Esophagus muscularis mucosa (tissue), 3 donors: ENCODE results near the gene HRAS.
A peak's percentile ranks its signal among the peaks of the same experiment; 100 is the strongest.

ENCODE experiments used
- POLR2AphosphoS5 ChIP-seq, 2 donors: sonication (generic); formaldehyde crosslinking; IDR thresholded peaks; one replicate each; pipeline ENCODE4 v1.6.1; 2017; ENCODE audit warnings: antibody characterized with exemption in 2 of 2
- TF ChIP-seq, protein P1 (sequence below), 3 experiments: fragments of 200-600 bp in 2 of 3; fragments of 450-650 bp in 1 of 3; sonication (generic) in 2 of 3; IDR thresholded peaks; one replicate each; pipeline ENCODE4 v1.5.1; 2017 to 2019; ENCODE audit warnings: antibody characterized with exemption in 3 of 3, mild to moderate bottlenecking in 2 of 3, moderate library complexity in 1 of 3

DNA sequence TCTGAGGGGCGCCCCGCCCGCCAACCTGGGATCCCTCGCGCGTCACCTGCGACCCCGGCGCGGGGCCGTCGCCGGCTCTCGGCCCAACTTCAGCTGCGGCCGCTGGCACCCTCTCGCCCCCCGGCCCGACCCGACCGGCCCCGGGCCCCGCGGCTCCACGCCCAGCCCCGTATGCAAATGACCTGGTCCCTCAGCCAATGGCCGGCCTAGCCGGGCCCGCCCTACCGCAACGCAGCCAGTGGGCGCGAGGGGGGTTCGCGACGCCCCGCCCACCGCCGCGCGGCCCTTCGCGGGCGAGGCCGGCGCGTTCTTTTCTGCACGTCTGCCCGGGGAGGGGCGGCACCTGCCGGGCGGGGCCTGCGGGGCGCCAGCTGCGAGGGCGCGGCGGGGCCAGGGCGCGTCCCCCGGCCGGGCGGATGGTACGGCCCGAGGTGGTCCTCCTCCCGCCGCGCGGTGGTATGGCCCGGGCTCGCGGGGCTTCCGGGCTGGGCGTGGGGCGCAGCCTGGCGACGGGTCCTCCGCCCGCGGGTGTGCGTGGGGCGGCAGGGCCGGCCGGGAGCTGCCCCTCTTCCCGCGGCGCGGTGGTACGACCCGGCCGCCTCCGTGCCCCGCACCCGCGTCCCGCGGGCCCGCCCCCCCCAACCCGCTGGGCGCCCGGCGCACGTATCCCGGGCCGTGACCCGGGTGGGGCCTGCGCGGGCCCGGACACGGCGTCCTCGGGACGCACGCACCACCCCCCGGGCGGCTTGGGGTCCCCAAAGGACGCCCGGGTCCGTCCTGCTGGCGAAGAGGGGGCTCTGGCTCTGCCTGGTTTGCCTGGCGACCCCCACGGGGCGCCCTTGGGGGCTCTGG, 33.2 kb upstream of the HRAS start:
- TF ChIP-seq, protein P1, sequence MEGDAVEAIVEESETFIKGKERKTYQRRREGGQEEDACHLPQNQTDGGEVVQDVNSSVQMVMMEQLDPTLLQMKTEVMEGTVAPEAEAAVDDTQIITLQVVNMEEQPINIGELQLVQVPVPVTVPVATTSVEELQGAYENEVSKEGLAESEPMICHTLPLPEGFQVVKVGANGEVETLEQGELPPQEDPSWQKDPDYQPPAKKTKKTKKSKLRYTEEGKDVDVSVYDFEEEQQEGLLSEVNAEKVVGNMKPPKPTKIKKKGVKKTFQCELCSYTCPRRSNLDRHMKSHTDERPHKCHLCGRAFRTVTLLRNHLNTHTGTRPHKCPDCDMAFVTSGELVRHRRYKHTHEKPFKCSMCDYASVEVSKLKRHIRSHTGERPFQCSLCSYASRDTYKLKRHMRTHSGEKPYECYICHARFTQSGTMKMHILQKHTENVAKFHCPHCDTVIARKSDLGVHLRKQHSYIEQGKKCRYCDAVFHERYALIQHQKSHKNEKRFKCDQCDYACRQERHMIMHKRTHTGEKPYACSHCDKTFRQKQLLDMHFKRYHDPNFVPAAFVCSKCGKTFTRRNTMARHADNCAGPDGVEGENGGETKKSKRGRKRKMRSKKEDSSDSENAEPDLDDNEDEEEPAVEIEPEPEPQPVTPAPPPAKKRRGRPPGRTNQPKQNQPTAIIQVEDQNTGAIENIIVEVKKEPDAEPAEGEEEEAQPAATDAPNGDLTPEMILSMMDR (IDR thresholded peaks at IDR 0.05): no peak
- peak; percentile 66 to 79 for TF ChIP-seq POLR2AphosphoS5 (IDR thresholded peaks at IDR 0.05)
